Tongue (tissue), 2 donors: ENCODE data around the gene KCTD5. TPM values are rescaled to one million over a fixed set of nuclear protein-coding genes. Genes with fewer than 3 reads are reported as not detected.

Source experiments
- DNase-seq: peaks from one replicate; pipeline ENCODE4 v3.0.0-alpha.2; 2015
- total RNA-seq: library from RNA; depleted of rRNA; stranded (reverse); fragments of >200 nt; gene quantifications from one replicate; pipeline ENCODE4 v1.2.3, GENCODE V29; 2014

KCTD5 gene
- total RNA-seq, 1 donor from 2014 or later: 28.4 TPM

DNA sequence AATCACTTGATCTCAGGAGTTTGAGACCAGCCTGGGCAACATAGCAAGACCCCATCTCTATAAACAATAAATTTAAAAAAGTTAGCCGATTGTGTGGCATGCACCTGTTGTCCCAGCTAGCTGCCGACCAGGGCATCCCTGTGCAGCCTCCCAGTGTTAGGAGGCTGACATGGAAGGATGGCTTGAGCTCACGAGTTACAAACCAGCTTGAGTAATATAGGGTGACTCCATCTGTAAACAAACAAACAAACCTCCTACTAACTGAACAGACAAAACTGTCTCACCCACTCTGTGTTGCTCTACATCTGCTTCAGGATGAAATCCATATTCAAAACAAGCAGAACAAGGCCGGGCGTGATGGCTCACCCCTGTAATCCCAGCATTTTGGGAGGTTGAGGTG, 44.6 kb downstream of the KCTD5 start:
- no peak for DNase-seq

DNA sequence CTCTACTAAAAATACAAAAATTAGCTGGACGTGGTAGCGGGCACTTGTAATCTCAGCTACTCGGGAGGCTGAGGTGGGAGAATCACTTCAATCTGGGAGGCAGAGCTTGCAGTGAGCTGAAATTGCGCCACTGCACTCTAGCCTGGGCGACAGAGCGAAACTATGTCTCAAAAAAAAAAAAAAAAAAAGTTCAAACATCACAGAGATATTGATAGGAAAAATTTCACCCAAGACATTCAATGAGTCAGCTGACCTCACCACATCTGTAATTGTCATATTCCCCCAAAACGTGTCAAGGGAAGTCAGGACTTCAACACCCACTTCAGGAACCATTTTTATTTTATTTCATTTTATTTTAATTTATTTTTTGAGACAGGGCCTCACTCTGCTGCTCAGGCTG, 45.7 kb downstream of the KCTD5 start:
- DNase-seq: no peak

DNA sequence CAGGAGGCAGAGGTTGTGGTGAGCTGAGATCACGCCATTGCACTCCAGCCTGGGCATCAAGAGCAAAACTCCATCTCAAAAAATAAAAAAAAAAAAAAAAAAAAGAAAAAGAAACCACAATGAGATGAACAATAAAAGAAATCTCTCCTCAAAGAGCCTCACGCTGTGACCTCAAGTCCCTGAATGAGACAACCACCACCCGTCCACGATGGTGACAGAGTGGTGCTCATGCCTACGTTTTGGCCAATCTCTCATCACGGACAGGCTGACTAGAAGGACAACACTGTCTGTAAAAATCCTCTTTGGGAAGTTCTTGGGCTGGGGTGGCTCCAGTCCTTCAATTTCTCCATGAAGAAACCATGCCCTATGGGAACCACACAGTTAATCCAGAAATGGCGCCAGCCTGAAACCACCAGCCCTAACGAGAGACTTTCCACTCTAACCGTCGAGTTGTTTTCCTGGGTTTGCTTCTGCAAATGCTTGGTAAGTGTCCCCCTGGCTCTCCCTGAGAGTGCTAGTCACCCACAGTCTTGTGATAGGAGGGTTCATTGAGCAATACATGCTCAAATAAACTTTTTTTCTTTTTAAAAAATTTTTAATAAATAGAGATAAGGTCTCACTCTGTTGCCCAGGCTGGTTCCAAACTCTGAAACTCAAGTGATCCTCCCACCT, 52.7 kb downstream of the KCTD5 start:
- DNase-seq: no peak

DNA sequence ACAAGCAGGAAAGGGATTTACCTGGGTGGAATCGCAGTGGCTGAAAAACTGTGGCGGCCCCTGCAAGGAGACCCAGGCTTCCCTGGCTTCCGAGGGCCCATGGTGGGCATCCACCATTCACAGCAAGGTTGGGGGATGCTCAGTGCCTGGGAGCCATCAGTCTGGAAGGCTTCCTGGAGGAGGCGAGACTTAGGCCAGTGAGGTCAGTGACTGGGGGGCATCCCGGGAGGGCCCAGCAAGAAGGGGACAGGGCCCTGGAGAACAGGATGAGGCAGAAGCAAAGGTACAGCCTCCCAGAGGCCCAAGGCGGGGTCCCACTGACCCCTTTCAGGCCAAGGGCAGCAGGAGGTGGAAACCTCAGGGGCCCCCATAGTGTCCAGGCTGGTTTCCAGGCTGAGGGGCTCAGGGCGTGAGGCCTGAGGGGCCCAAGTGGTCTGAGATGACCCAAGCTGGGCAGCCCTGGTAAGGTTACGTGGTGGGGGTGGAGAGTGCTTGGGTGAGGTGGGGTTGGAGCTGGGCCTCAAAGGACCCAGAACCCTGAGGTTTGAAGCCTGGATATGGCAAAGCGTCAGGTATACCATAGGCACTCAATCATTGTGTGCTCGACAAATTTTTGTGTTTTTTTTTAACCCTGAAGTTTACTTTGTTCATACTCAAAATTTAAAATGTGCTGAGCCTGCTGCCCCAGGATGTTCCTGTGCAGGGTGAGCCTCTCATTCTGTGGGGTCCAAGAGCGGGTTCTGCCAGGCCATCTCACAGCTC, 54.3 kb downstream of the KCTD5 start:
- no peak for DNase-seq

DNA sequence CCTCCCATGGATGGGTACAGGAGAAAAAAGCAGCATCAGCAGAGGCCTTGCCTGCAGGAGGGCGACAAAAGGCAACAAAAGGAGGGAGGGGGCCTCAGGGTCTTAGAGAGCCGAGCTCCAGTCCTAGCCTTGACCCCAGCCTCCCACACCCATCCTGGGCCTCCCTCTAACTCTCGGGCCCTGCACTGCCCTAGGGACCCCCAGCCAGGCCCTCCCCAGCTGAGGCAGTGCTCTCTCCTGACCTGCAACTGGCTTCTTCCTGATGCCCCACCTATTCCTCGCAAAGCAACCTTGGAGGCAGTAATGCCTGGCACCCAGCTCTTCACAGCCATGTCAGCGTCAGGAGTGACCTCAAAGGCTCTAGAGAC, 54.9 kb downstream of the KCTD5 start:
- no peak for DNase-seq

DNA sequence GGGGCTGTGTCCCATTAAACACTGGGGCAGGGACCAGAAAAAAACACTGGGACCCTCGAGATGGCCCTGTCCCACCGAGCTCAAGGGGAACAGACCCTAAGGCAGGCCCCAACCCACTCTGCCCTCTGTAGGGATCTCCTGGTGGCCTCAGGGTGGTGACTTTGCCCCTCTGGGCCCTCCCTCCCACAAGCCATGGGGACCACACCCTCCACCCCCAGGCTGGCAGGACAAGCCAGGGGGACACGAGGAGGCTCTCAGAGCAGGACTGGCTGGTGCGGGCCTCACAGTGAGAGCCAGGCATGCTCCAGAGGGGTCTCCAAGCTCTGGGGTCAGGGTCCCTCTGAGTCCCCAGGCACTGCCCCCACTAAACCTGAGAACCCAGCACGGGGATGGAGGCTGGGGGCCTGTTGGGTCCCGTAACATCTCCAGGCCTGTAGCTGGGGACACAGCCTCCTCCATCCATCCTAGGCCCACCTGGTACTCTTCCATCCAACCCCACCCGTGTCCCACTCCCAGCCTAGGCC, 55.6 kb downstream of the KCTD5 start:
- no peak for DNase-seq

DNA sequence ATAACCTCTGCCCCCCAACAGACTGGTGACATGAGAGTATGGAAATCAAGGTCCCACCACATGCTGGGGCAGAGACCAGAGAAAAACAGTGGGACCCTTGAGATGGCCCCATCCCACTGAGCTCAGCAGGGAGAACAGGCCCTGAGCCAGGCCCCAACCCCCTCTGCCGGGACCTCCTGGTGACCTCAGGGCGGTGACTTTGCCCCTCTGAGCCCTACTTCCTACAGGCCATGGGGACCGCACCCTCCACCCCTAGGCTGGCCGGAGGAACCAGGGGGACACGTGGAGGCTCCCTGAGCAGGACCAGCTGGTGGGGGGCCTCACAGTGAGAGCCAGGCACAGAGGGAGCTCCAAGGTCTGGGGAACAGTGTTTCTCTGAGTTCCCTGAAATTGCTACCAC, 56.3 kb downstream of the KCTD5 start:
- DNase-seq: no peak

DNA sequence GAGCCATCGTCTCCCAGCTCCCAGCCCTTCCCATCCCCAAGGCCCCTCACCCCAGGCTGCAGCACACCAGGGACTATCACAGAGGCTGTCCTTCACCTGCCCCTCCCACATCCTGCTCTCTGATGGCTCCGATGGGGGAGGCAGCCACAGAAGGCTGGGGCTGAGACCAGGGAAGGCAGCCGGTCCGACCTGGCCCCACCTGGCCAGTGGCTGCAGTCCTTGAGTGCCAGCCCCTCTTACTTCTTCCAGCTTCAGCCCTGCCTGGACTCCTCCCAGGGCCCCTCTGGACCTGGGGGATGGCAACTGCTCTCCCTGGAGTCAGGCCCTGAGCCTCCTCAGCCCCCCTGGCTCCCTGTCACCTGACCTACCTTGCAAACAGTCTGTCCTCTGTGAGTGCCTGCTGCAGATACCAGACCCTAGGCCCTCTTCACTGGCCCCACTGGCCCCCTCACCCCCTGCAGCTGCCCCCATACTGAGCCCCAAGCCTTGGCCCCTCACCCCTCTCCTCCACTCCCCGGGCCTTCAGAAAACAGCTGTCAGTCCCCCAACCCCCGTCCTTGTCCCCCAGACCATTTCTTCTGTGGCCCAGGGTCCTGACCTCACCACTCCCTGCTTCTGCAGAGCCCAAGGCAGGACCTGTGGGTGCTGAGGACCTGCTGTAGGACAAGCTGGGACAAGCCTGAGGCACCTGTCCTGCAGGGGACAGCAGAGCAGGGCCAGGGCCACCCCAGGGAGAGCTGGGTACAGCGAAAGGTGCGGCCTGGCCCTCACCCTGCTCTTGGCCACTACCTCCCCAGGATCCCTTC, 57.5 kb downstream of the KCTD5 start:
- no peak for DNase-seq

DNA sequence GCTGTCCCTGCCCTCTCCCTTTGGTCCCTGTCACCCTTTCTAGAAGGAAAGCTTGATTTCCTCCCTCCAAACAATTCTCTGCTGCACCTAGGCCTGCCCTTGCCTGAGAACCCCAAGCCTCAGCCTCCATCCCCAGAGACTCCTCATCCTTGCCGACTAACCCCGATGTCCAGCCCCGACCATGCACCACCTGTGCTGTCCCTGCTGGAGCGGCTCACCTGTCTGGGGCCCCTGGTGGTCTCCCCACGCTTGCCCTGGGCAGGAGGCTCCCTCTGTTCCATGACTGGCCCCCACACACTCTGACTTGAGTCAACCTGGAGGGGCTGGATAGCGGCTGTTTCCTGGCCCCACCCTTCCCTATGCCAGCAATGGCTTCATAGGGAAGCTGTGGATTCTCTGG, 58.2 kb downstream of the KCTD5 start:
- no peak for DNase-seq

DNA sequence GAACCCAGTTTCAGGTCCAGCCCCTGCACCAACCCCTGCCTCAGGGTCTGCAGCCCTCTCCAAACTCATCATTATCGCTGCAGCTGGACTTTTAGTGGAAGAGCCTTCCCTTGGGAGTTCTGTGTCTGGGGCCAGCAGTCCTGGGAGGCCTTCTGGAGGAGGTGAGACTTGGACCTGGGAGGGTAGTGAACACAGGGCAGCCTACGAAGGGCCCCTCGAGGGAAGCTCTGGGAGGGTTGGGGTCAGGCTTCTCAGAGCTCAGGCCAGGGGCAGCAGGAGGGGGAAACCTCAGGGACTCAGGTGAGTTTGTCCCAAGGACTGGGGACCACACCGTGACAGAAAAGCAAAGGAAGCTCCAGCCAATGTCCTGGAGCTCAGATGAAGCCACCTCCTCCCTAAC, 58.8 kb downstream of the KCTD5 start:
- no peak for DNase-seq

DNA sequence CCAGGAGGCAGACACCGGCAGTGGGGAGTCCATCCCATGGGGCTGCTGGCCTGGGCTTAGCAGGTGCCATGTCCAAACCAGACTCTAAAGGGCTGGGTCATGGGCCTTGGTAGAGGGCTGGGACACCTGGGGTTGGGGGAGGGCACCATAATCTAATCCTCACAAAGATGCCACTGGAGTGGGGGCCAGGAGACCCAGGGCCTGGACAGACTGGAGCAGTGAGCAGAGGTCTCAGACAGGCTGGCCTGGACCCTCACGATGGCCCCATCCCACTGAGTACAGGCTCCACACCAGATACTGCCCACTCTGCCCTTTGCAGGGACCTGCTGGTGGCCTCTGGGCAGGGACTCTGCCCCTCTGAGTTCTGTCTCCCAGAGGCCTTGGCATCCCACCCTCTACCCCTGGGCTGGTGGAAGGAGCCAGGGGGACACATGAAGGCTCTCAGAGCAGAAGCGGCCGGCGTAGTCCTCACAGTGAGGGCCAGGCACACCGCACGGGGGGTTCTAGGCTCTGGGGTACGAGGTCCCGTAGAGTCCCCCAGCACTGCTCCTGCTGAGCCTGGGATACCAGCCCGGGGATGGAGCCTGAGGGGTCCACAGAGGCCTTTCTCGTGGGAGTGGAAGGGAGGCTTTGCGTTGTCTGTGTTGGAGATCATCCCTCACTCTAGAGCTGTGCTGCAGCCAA, 60.1 kb downstream of the KCTD5 start:
- DNase-seq: no peak

DNA sequence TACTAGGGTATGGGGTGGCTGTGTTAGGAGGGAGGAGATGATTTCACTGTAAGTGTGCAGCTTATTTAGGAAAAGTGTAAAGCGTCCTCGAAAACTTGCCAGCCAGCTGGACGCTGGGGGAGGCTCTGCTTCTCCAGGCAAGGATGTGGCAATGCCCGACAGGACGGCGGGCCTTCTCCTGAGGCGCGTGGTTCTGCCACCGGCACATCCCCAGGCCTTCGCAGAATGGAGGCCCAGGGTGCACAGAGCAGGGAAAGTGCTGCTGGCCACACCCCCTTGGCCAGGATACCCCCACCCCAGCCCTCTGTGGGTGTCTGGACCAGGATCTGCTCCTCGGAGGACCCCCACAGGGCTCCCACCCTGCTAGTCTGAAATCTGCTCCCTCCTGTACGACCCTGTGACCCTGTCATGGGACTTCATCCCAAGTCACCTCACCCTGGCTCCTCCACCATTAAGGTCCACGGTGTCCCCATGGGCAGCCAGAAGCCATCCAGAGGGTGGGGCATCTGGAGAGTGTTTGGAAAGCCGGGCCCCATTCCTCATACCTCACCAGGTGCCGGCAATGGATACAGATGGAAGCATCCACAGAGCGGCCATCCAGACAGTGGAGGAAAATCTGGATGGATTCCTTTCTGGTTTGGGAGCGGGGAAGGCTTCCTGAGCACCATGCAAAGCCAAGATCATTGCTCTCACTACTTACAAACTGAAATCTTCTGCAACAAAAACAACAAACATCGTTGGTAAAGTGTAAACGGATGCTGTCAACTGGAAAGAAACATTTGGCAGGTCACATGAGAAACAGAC, 60.9 kb downstream of the KCTD5 start:
- DNase-seq: no peak

DNA sequence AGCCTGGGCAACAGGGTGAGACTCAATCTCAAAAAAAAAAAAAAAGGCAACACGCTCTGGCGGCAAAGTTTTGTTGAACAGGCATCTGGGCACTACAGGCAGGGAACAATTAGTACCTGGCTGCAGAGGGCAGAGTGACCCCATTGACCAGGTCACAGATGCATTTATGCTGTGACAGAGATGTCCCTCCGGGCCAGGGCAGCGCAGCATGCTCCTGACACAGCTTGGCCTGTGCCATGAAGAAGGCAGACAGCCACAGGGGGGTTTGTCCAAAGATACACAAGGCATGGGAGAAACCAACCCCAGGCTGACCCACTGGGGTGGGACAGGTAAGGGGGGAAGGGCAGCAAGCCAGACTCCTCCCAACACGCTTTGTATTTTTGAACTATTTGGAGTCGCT, 62.4 kb downstream of the KCTD5 start:
- no peak for DNase-seq

DNA sequence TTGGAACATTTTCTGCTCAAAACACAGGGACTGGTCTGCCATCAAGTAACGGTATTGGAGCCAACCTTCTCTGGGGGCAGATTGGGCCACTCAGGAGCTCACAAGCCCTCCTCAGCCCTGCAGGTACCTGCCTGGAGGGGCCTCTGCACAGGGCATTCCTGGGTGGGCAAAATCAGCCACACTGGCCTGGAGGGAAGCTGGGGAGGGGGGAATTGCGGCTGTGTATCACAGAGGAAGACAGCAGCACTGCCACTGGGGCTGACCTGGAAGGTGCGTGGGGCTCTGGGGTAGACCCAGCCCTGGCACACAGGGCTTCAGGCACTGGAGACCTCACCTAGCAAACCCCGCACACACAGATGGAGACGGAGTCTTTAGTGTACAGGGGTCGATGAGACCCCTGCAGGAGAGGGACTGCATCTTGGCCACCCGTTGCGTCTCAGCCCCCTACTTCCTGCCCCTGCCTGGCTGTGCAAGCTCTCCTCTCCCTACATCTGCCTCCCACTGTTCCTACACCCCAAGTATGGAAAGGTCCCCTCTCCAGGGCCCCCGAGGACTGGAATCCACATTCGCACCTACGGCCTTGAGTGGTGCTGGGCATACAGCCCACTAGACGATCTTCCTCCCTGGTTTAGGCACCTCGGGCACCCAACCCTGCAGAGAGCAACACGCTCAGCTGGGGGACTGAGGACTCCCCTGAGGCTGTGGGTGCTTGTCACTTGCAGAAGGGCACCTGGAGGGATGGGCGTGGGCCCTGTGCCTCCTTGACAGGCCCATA, 63.0 kb downstream of the KCTD5 start:
- DNase-seq: no peak

DNA sequence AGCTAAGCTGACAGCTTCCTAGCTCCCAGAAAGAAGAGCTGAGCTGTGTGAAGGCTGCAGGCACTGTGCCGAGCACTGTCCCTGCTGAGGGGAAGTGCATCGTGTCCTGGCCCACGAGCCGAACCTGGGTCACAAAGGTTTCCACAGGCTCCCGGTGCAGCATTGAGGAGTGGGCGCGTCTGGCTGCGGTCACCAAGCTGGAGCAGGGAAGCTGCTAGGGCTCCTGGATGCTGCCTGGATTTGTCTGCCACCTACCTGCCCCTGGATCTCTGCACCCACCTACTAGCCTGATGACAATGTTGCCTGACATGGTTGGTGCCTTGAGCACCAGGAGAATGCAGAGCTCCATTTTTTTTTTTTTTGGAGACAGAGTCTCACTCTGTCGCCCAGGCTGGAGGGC, 63.6 kb downstream of the KCTD5 start:
- no peak for DNase-seq

DNA sequence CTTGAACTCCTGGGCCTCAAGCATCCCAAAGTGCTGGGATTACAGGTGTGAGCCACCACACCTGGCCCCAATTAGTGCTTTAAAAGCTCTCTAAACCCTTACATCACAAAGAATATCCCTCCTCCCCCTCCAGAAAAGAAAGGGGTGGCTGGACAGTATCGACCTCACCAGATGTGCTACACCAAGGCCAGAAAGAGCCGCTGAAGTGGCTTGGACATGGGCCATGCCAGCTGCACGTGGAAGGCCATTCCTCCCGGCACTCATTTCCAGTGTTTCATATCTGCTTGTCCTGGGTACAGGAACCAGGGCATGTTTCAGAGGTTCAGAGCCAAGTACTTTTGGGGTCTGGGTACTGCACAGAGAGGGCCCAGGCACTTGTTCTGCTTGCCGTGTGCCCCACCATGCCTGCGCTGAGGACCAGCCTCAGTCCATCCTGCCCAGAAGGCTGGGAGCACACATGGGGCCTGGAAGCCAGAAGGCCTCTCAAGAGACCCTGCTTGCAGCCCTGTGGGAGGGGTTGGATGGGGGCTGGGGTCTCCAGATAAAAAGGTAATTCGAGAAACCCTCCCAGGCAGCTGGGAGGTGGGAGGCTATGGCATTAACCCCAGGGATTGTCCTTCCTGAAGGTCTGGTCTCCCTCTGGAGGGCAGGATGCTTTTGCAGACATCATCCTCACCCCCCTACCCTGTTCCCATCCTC, 66.6 kb downstream of the KCTD5 start:
- no peak for DNase-seq

DNA sequence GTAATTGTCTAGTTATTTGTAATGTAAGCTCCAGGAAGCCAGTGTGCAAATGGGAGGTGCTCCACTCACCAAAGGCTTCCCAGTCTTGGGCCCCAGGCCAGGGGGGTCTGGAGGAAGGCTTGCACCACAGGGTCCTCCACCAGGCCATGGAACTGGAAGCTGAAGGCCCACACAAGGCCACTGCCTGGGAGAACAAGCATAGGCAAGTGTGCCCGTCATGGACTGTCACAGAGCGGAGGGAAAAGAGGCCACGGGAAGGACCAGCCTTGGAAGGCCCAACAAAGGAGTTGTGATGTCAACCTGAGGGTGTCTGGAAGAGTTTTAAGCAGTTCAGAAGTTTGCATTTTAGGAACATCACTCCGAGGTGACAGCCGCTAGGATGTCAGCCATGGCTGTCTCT, 67.2 kb downstream of the KCTD5 start:
- DNase-seq: no peak

DNA sequence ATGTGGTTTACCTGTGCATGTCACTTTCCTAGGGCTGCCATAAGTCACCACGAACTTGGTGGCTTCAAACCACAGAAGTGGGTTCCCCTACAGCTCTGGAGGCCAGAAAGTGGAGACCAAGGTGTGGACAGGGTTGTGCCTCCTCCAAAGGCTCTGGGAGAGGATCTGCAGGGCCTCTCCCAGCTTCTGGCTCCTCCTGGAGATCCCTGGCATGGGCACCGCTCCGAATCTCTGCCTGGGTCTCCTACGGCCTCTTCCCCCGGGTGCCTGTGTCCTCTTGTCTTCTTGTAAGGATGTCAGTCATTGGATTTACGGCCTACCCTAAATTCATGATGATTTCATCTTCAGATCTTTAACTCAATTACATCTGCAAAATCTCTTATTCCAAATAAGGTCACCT, 67.6 kb downstream of the KCTD5 start:
- DNase-seq: no peak

DNA sequence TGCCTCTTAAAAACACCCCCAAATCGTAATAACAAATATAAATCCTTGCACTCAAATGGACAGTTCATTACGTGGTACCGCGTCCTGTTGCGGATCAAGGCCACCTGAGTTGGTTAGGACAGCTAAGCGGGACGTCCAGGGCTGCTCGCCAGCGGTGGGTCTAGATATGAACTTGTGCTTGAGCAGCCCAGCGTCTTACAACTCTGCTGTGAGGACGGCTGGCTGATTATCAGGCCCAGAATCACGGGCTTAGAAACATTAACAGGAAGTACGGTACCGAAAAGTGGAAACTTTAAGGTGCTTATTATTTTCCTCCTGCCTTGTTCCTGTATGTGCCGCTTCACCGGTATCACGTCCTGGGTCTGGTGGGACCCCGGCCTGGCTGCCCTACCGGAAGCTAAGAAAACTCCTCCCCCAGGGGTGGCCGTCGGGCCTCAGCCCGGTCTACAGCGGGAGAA, 69.3 kb downstream of the KCTD5 start:
- no peak for DNase-seq
